HG02885 (cell line): ENCODE data around the gene ATF6.
"Not testable (repeated sequence)": the region's sequence is repeated elsewhere in the genome, so short reads cannot be mapped to it uniquely, and the experiment has no call there.

ENCODE experiments used
- ATAC-seq: cut with Tn5 transposase; IDR thresholded peaks from one replicate; pipeline ENCODE4 v1.9.1; 2021; ENCODE audit warnings: mild to moderate bottlenecking; ENCODE audit not compliant: unreplicated experiment, poor library complexity

The ATF6 gene

GRCh38 chr1:161826478-161826877 is 60.4 kb downstream of the ATF6 start:
- no peak for ATAC-seq

GRCh38 chr1:161827786-161828185 is 61.7 kb downstream of the ATF6 start:
- ATAC-seq = no peak

- not testable (repeated sequence) for ATAC-seq
These were observed 66.3 kb downstream of the ATF6 start for GRCh38 chr1:161832299-161832907.

GRCh38 chr1:161834967-161835550 is 68.9 kb downstream of the ATF6 start:
- no peak for ATAC-seq

GRCh38 chr1:161836018-161836417 is 69.9 kb downstream of the ATF6 start:
- no peak for ATAC-seq

- no peak for ATAC-seq
These were observed 72.2 kb downstream of the ATF6 start for GRCh38 chr1:161838362-161838761.

- no peak for ATAC-seq
These were observed 72.8 kb downstream of the ATF6 start for GRCh38 chr1:161838885-161839284.

GRCh38 chr1:161839591-161839990 is 73.5 kb downstream of the ATF6 start:
- ATAC-seq = no peak

GRCh38 chr1:161840363-161840762 is 74.2 kb downstream of the ATF6 start:
- ATAC-seq = no peak

GRCh38 chr1:161843156-161843555 is 77.0 kb downstream of the ATF6 start:
- ATAC-seq = no peak

- no peak for ATAC-seq
These were observed 78.6 kb downstream of the ATF6 start for GRCh38 chr1:161844696-161845095.

GRCh38 chr1:161848676-161849075 is 82.6 kb downstream of the ATF6 start:
- ATAC-seq = no peak

- ATAC-seq = no peak
These were observed 83.4 kb downstream of the ATF6 start for GRCh38 chr1:161849518-161849917.

GRCh38 chr1:161855260-161855659 is 89.1 kb downstream of the ATF6 start:
- ATAC-seq = no peak

GRCh38 chr1:161858271-161858670 is 92.2 kb downstream of the ATF6 start:
- no peak for ATAC-seq

GRCh38 chr1:161863549-161863948 is 97.4 kb downstream of the ATF6 start:
- ATAC-seq = no peak

GRCh38 chr1:161864577-161864976 is 98.5 kb downstream of the ATF6 start:
- ATAC-seq = no peak

GRCh38 chr1:161866241-161866640 is 100.1 kb downstream of the ATF6 start:
- ATAC-seq = no peak

GRCh38 chr1:161868832-161869231 is 102.7 kb downstream of the ATF6 start:
- ATAC-seq = no peak

- ATAC-seq = no peak
These were observed 103.2 kb downstream of the ATF6 start for GRCh38 chr1:161869291-161869690.

- no peak for ATAC-seq
These were observed 106.4 kb downstream of the ATF6 start for GRCh38 chr1:161872506-161872905.

- no peak for ATAC-seq
These were observed 113.1 kb downstream of the ATF6 start for GRCh38 chr1:161879261-161879660.
